Measurements from ENCODE around the gene SPTBN2.

Gene SPTBN2

DNA sequence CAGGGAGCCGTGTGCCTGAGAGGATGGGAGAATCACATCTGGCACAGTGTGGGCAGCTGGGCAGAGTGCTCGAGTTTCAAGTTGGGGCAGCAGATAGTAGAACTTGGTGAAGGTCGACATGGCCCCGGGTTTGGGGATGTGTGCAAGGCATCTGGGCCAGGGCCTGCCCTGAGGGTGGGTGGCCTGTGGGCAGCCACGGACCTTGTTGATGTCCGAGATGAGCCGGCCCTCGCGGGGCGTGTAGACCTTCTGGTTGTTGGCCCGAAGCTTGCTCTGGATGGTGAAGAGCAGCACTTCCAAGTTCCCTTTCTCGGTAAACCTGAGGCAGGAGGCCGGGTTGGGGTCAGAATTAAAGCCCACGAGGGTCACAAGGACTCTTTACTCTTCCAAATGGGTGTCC, 20.3 kb downstream of the SPTBN2 start:
- H3K9ac ChIP-seq (ENCODE audit: low read length): no peak overlapping the region
- no peak overlapping the region for H3K4me2 ChIP-seq (ENCODE audit: low read depth, low read length, poor library complexity, severe bottlenecking)
- no peak overlapping the region for H3K4me3 ChIP-seq (ENCODE audit: insufficient read depth, low read length, poor library complexity, severe bottlenecking)
- H3K36me3 ChIP-seq (ENCODE audit: low read length): no peaks in the 10 kb centered on the region
- no peak for TF ChIP-seq EZH2phosphoT487 (conservative IDR thresholded peaks at IDR 0.05; ENCODE audit: low read length)
- TF ChIP-seq, protein P1, sequence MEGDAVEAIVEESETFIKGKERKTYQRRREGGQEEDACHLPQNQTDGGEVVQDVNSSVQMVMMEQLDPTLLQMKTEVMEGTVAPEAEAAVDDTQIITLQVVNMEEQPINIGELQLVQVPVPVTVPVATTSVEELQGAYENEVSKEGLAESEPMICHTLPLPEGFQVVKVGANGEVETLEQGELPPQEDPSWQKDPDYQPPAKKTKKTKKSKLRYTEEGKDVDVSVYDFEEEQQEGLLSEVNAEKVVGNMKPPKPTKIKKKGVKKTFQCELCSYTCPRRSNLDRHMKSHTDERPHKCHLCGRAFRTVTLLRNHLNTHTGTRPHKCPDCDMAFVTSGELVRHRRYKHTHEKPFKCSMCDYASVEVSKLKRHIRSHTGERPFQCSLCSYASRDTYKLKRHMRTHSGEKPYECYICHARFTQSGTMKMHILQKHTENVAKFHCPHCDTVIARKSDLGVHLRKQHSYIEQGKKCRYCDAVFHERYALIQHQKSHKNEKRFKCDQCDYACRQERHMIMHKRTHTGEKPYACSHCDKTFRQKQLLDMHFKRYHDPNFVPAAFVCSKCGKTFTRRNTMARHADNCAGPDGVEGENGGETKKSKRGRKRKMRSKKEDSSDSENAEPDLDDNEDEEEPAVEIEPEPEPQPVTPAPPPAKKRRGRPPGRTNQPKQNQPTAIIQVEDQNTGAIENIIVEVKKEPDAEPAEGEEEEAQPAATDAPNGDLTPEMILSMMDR (IDR thresholded peaks at IDR 0.05; ENCODE audit: insufficient read depth, low read length, poor library complexity, severe bottlenecking): no peak
- no peaks in the 10 kb centered on the region for H4K20me1 ChIP-seq (ENCODE audit: low read depth, low read length)
- H3K9me3 ChIP-seq (ENCODE audit: insufficient read depth, low read length): no peaks in the 10 kb centered on the region
- H3K79me2 ChIP-seq (ENCODE audit: insufficient read depth, low read length): no peaks in the 10 kb centered on the region
- H2AFZ ChIP-seq (ENCODE audit: low read depth, low read length, severe bottlenecking): no peak overlapping the region
- H3K27ac ChIP-seq (ENCODE audit: low read depth, low read length): no peak overlapping the region
- no peaks in the 10 kb centered on the region for H3F3A ChIP-seq (ENCODE audit: insufficient read depth)
- no peaks in the 10 kb centered on the region for H3K9me2 ChIP-seq (replicated peaks; ENCODE audit: insufficient read depth, low read length)
- H3K27me3 ChIP-seq (ENCODE audit: low read length): no peaks in the 10 kb centered on the region

DNA sequence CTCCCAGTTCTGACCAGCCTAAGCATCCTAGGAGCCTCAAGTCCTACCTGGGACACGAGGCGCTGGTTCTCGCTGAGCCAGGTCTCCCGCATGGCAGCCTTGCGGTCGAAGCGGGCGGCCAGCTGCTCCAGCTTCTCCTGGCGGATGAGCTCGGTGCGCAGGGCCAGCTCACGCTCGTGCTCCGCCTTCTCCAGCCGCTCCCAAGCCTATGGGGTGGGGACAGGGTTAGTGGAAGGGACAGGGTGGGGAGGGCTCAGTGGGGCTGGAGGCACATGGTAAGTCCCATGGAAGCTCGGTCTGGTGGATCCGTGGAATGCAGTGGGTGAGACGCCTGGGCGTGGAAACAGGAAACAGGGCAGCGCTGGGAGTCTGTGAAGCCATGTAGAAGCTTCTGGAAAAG, 20.9 kb downstream of the SPTBN2 start:
- Histone ChIP-seq H3K36me3 (ENCODE audit: low read length) (no peaks in the 10 kb centered on the region), H3F3A (ENCODE audit: insufficient read depth) (no peaks in the 10 kb centered on the region), H3K9me2 (replicated peaks; ENCODE audit: insufficient read depth, low read length) (no peaks in the 10 kb centered on the region), H2AFZ (ENCODE audit: low read depth, low read length, severe bottlenecking) (no peak overlapping the region), H4K20me1 (ENCODE audit: low read depth, low read length) (no peaks in the 10 kb centered on the region), H3K27me3 (ENCODE audit: low read length) (no peaks in the 10 kb centered on the region), H3K9me3 (ENCODE audit: insufficient read depth, low read length) (no peaks in the 10 kb centered on the region), H3K4me2 (ENCODE audit: low read depth, low read length, poor library complexity, severe bottlenecking) (no peak overlapping the region), H3K4me3 (ENCODE audit: insufficient read depth, low read length, poor library complexity, severe bottlenecking) (no peak overlapping the region), H3K79me2 (ENCODE audit: insufficient read depth, low read length) (no peaks in the 10 kb centered on the region), H3K9ac (ENCODE audit: low read length) (no peak overlapping the region), H3K27ac (ENCODE audit: low read depth, low read length) (no peak overlapping the region)
- TF ChIP-seq, protein P1 (IDR thresholded peaks at IDR 0.05; ENCODE audit: insufficient read depth, low read length, poor library complexity, severe bottlenecking): no peak
- no peak for TF ChIP-seq EZH2phosphoT487 (conservative IDR thresholded peaks at IDR 0.05; ENCODE audit: low read length)

DNA sequence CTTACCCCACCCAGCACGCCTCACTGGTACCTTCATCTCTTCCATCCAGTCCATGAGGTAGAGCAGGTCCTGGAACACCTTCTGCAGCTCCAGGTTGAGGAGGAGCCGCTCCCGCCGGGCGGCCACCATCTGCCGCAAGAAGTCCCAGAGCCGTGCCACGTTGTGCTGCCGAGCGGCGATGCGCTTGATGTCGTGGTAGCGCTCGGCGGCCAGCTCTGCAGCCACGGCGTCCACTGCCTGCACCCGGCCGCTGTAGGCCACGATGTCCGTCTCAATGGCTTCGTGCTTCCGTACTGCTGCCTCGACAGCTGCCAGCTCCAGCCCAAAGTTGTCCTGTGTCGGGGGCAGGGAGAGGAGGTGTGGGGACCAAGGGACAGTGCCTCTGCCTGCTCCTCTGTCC, 21.5 kb downstream of the SPTBN2 start:
- H3K27ac ChIP-seq (ENCODE audit: low read depth, low read length): no peak overlapping the region
- H3K27me3 ChIP-seq (ENCODE audit: low read length): no peaks in the 10 kb centered on the region
- H3K79me2 ChIP-seq (ENCODE audit: insufficient read depth, low read length): no peaks in the 10 kb centered on the region
- no peak overlapping the region for H2AFZ ChIP-seq (ENCODE audit: low read depth, low read length, severe bottlenecking)
- H3K36me3 ChIP-seq (ENCODE audit: low read length): no peaks in the 10 kb centered on the region
- H3K9me2 ChIP-seq (replicated peaks; ENCODE audit: insufficient read depth, low read length): no peaks in the 10 kb centered on the region
- H3F3A ChIP-seq (ENCODE audit: insufficient read depth): no peaks in the 10 kb centered on the region
- TF ChIP-seq, protein P1 (IDR thresholded peaks at IDR 0.05; ENCODE audit: insufficient read depth, low read length, poor library complexity, severe bottlenecking): no peak
- no peak for TF ChIP-seq EZH2phosphoT487 (conservative IDR thresholded peaks at IDR 0.05; ENCODE audit: low read length)
- no peaks in the 10 kb centered on the region for H3K9me3 ChIP-seq (ENCODE audit: insufficient read depth, low read length)
- H3K4me3 ChIP-seq (ENCODE audit: insufficient read depth, low read length, poor library complexity, severe bottlenecking): no peak overlapping the region
- no peak overlapping the region for H3K4me2 ChIP-seq (ENCODE audit: low read depth, low read length, poor library complexity, severe bottlenecking)
- H3K9ac ChIP-seq (ENCODE audit: low read length): no peak overlapping the region
- no peaks in the 10 kb centered on the region for H4K20me1 ChIP-seq (ENCODE audit: low read depth, low read length)

Data from SU-DHL-6 (cell line).